Neural progenitor cell (in vitro differentiated cells): Measurements from ENCODE around the gene PRSS36. TPM values are rescaled to one million over a fixed set of nuclear protein-coding genes. Genes with fewer than 3 reads are reported as not detected.

Source experiments
- DNase-seq: peaks from one replicate; pipeline ENCODE4 v3.0.0-alpha.2; 2016; ENCODE audit warnings: low spot score
- H2AFZ ChIP-seq: fragments of 200-600 bp; sonication (generic); replicated peaks from 2 replicates; pipeline ENCODE4 v1.6.1; 2016; ENCODE audit warnings: antibody characterized with exemption
- H3F3A ChIP-seq: fragments of 200-600 bp; sonication (generic); 2 replicates; pipeline ENCODE4 v1.6.1; 2016; ENCODE audit warnings: antibody characterized with exemption, low read depth
- H3K27ac ChIP-seq: fragments of 200-600 bp; sonication (generic); 2 replicates; pipeline ENCODE4 v1.5.1; 2016; ENCODE audit warnings: mild to moderate bottlenecking
- H3K27me3 ChIP-seq: fragments of 200-600 bp; sonication (generic); 2 replicates; pipeline ENCODE4 v1.6.1; 2016; ENCODE audit warnings: mild to moderate bottlenecking, moderate library complexity
- H3K36me3 ChIP-seq: fragments of 200-600 bp; sonication (generic); 2 replicates; pipeline ENCODE4 v1.5.1; 2016
- H3K4me1 ChIP-seq: fragments of 200-600 bp; sonication (generic); 2 replicates; pipeline ENCODE4 v1.6.1; 2016; ENCODE audit warnings: mixed run types
- H3K4me2 ChIP-seq: fragments of 200-600 bp; sonication (generic); 2 replicates; pipeline ENCODE4 v1.6.1; 2016
- H3K4me3 ChIP-seq: fragments of 200-600 bp; sonication (generic); 2 replicates; pipeline ENCODE4 v1.5.1; 2016
- H3K79me2 ChIP-seq: fragments of 200-600 bp; sonication (generic); 2 replicates; pipeline ENCODE4 v1.6.1; 2016; ENCODE audit warnings: low read depth
- H3K9ac ChIP-seq: fragments of 200-600 bp; sonication (generic); 2 replicates; pipeline ENCODE4 v1.6.1; 2016
- H3K9me3 ChIP-seq: fragments of 200-600 bp; sonication (generic); 2 replicates; pipeline ENCODE4 v1.5.1; 2016; ENCODE audit warnings: low read depth
- H4K20me1 ChIP-seq: fragments of 200-600 bp; sonication (generic); 2 replicates; pipeline ENCODE4 v1.6.1; 2016; ENCODE audit warnings: low read depth
- H3K27ac Mint-ChIP-seq: 3 replicates; pipeline ENCODE4 v1.8.0; 2021; ENCODE audit warnings: mixed read lengths
- H3K27me3 Mint-ChIP-seq: 2 replicates; pipeline ENCODE4 v1.8.0; 2022; ENCODE audit warnings: low read depth, mild to moderate bottlenecking, inconsistent platforms, moderate library complexity, mixed read lengths; ENCODE audit not compliant: insufficient read depth
- H3K36me3 Mint-ChIP-seq: 3 replicates; pipeline ENCODE4 v1.8.0; 2021; ENCODE audit warnings: mixed read lengths
- H3K4me1 Mint-ChIP-seq: 3 replicates; pipeline ENCODE4 v1.8.0; 2021; ENCODE audit warnings: mixed read lengths
- H3K4me3 Mint-ChIP-seq: 3 replicates; pipeline ENCODE4 v1.8.0; 2021; ENCODE audit warnings: mild to moderate bottlenecking, moderate library complexity, mixed read lengths
- H3K9me3 Mint-ChIP-seq: 3 replicates; pipeline ENCODE4 v1.8.0; 2020; ENCODE audit warnings: mixed read lengths
- CTCF ChIP-seq: fragments of 200-600 bp; sonication (generic); IDR thresholded peaks from 2 replicates; pipeline ENCODE4 v1.5.1; 2017; ENCODE audit warnings: antibody characterized with exemption, mild to moderate bottlenecking
- EZH2 ChIP-seq: fragments of 200-600 bp; sonication (generic); IDR thresholded peaks from 2 replicates; pipeline ENCODE4 v1.6.1; 2017; ENCODE audit warnings: antibody characterized with exemption, mild to moderate bottlenecking, moderate library complexity
- EZH2phosphoT487 ChIP-seq: fragments of 200-600 bp; sonication (generic); IDR thresholded peaks from 2 replicates; pipeline ENCODE4 v1.6.1; 2017; ENCODE audit warnings: antibody characterized with exemption
- total RNA-seq: library from RNA; depleted of rRNA; stranded (reverse); fragments of >200 nt; gene quantifications from 2 replicates; pipeline ENCODE4 v1.2.3, GENCODE V29; 2015; ENCODE audit warnings: low replicate concordance

Gene PRSS36
- total RNA-seq: 0.30 and 0.68 TPM in 2 replicates

DNA sequence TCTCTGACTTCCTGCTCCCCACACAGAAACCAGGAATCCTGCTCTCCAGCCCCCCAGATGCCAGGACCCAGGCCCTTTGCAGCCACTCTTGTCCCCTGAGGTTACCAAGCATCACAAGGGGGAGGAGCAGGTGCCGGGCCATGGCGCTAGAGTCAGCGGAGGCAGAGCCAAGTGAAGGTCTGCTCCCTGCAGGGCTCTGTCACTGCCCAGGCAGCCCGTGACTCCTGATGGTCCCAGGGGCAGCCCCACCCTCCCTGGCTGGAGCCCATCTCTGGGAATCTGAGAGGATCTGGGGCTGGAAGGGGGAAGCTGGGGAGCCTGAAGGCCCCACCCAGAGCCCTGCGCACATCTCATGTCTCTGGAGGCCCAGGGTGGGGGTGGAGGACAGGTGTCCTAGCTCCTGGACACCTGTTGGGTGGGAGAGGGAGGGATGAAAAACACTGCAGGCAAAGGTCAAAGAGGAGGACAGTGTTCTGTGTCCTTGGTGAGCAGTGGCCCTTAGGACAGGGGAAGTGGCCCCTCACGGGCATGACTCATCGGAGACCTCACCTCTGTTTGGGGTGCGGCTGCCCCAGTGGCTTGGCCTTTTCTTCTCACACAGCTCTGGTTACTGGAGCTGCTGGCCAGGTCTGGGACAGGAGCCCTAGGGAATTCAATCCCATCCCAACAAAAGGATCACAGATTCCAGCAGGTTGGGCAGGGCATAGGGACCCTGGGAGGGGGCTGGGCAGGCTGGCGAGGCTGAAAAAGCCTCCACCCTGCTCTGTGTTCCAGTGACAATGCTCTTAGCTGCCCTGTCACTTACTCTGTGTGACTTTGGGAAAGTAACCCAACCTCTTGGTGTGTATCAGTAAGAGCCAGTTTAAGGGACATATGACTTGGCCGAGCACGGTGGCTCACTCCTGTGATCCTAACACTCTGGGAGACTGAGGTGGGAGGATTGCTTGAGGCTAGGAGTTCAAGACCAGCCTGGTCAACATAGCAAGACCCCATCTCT lies at the start of gene PRSS36:
Gene PRSS36, minus strand, starts transcription at position 173 of the 997 bp plus-strand sequence. Its CDS starts 31 bp downstream, at position 142.
- H3K9me3 ChIP-seq: no peaks in the 10 kb centered on the region
- peak within 1 kb of the TSS; percentile 49 for H3K4me2 ChIP-seq

DNA sequence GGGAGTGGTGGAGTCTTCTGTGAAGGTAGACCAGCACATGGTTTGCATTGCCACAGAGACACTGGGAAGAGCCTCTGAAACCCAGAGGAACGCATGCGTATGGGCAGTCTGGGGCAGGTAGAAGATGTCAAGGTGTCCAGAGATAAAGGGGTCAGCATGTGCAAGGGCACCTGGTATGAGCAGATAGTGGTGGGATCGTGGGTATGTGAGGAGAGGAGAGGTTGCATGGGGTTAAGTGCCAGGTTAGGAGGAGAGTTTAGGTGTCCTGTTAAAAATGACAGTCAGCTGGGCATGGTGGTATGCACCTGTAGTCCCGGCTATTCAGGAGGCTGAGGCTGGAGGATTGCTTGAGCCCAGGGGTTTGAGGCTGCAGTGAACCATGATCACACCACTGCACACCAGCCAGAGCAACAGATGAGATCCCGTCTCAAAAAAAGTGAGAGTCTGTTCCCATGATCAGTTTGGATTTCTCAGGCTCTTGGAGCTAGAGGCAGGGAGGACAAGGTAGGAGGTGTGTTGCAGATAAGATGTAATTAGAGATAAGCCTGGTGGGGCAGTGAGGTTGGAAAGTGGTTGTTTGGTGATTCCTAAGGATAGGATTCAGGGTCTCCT lies 49.7 kb upstream of the PRSS36 start:
- H3K4me3 Mint-ChIP-seq: no peak overlapping the region
- peaks cover 32% of the 10 kb centered on the region for H3K36me3 Mint-ChIP-seq
- Histone ChIP-seq H2AFZ (no peak overlapping the region), H3K27me3 (peaks cover 45% of the 10 kb centered on the region), H3K27ac (no peak overlapping the region), H3K4me1 (no peaks in the 10 kb centered on the region), H4K20me1 (peaks cover 85% of the 10 kb centered on the region), H3K4me2 (no peak overlapping the region), H3K4me3 (no peak overlapping the region), H3F3A (peaks cover 69% of the 10 kb centered on the region), H3K79me2 (no peaks in the 10 kb centered on the region), H3K36me3 (no peaks in the 10 kb centered on the region), H3K9ac (no peak overlapping the region), H3K9me3 (no peaks in the 10 kb centered on the region)
- TF ChIP-seq EZH2: no peak
- no peak for TF ChIP-seq CTCF
- TF ChIP-seq EZH2phosphoT487: no peak
- H3K4me1 Mint-ChIP-seq: no peaks in the 10 kb centered on the region
- no peak for DNase-seq
- H3K27ac Mint-ChIP-seq: no peak overlapping the region
- H3K27me3 Mint-ChIP-seq: peaks cover 25% of the 10 kb centered on the region
- H3K9me3 Mint-ChIP-seq: no peaks in the 10 kb centered on the region

More for the DNA sequence above, at the start of gene PRSS36:
- no peak within 1 kb of the TSS for H3K27ac ChIP-seq
- H3K36me3 ChIP-seq: no peaks in the 10 kb centered on the region
- H3K4me1 Mint-ChIP-seq: no peaks in the 10 kb centered on the region
- H3K36me3 Mint-ChIP-seq: peaks cover 1% of the 10 kb centered on the region
- H3K79me2 ChIP-seq: no peaks in the 10 kb centered on the region
- TF ChIP-seq EZH2phosphoT487: no peak
- no peak for TF ChIP-seq EZH2
- no peak for TF ChIP-seq CTCF
- H2AFZ ChIP-seq: no peak within 1 kb of the TSS
- H3K4me1 ChIP-seq: peaks cover 9% of the 10 kb centered on the region
- peak; percentile 54 for DNase-seq
- no peak within 1 kb of the TSS for H3K9ac ChIP-seq
- H3K27me3 ChIP-seq: peaks cover 45% of the 10 kb centered on the region
- no peak within 1 kb of the TSS for H3K27ac Mint-ChIP-seq
- H3K4me3 ChIP-seq: no peak within 1 kb of the TSS
- H3K27me3 Mint-ChIP-seq: peaks cover 10% of the 10 kb centered on the region
- no peaks in the 10 kb centered on the region for H4K20me1 ChIP-seq
- no peaks in the 10 kb centered on the region for H3K9me3 Mint-ChIP-seq
- H3F3A ChIP-seq: peaks cover 4% of the 10 kb centered on the region
- no peak within 1 kb of the TSS for H3K4me3 Mint-ChIP-seq

DNA sequence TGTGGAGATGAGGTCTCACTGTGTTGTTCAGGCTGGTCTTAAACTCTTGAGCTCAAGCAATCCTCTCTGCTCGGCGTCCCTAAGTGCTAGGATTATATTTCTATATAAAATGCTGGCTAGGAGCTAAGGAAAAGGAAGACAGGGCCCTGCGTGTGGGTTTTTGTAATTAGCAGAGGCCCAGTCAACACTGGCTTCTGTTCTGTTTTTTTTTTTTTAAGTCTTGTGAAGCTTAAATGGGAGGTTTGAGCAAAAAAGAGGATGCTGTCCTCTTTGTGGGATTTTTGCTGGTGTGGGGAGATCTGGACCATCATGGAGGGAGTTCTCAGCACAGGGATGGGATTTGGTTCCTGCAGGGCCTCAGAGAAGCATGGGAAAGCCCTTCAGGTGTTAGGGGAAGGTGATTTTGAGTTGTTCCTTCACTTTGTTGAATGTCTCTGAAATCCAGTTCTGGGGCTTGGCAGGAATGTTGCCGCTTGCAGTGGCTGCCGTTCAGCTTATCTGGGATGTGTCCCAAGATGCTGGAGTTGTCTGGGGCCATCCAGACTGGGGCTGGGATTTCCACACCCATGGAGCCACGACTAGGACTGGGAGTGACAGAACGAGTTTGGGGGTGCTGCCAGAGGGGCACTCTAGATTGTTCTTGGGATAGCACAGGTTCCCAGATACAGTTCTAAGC lies 48.5 kb upstream of the PRSS36 start:
- no peaks in the 10 kb centered on the region for H3K36me3 ChIP-seq

More for the DNA sequence above, 48.5 kb upstream of the PRSS36 start:
- Mint-ChIP-seq H3K9me3 (no peaks in the 10 kb centered on the region), H3K27me3 (peaks cover 21% of the 10 kb centered on the region), H3K4me3 (no peak overlapping the region), H3K27ac (no peak overlapping the region), H3K4me1 (no peaks in the 10 kb centered on the region), H3K36me3 (peaks cover 36% of the 10 kb centered on the region)
- Histone ChIP-seq H3K9me3 (no peaks in the 10 kb centered on the region), H2AFZ (no peak overlapping the region), H3K4me2 (no peak overlapping the region), H4K20me1 (peaks cover 93% of the 10 kb centered on the region), H3K27me3 (peaks cover 33% of the 10 kb centered on the region), H3K27ac (no peak overlapping the region), H3K4me3 (no peak overlapping the region), H3K79me2 (peaks cover 4% of the 10 kb centered on the region), H3F3A (peaks cover 79% of the 10 kb centered on the region), H3K4me1 (no peaks in the 10 kb centered on the region), H3K9ac (no peak overlapping the region)
- no peak for TF ChIP-seq CTCF
- no peak for TF ChIP-seq EZH2phosphoT487
- no peak for TF ChIP-seq EZH2
- no peak for DNase-seq
